K562 (cell line): ENCODE measurements around the gene SGMS1. TPM values are rescaled to one million over a fixed set of nuclear protein-coding genes. Genes with fewer than 3 reads are reported as not detected.

Experiments
- BRF1 ChIP-seq: IDR thresholded peaks from 3 replicates; pipeline ENCODE4 v1.6.1; 2011; ENCODE audit warnings: borderline replicate concordance, mild to moderate bottlenecking; ENCODE audit not compliant: insufficient read length; ENCODE audit errors: extremely low read depth
- CTBP1 ChIP-seq: fragments of 450-650 bp; IDR thresholded peaks from 2 replicates; pipeline ENCODE4 v1.6.1; 2016; ENCODE audit warnings: borderline replicate concordance
- ELF1 ChIP-seq: fragments of 200-800 bp; sonication (Bioruptor generic); IDR thresholded peaks from 2 replicates; pipeline ENCODE4 v1.6.1; 2016; ENCODE audit warnings: missing genetic modification characterization, missing compliant biosample characterization
- GABPA ChIP-seq: fragments of 200-800 bp; sonication (Bioruptor generic); conservative IDR thresholded peaks from 2 replicates; pipeline ENCODE4 v1.6.1; 2016; ENCODE audit warnings: low read depth, missing genetic modification characterization, missing compliant biosample characterization
- MTA3 ChIP-seq: fragments of 450-650 bp; formaldehyde crosslinking; IDR thresholded peaks from 2 replicates; pipeline ENCODE4 v1.6.1; 2017; ENCODE audit warnings: mild to moderate bottlenecking, borderline replicate concordance
- RFX7 ChIP-seq: fragments of 250-450 bp; sonication (Bioruptor Pico); IDR thresholded peaks from 2 replicates; pipeline ENCODE4 v1.5.1; 2021; ENCODE audit warnings: mild to moderate bottlenecking
- TCF3 ChIP-seq: sonication (generic); formaldehyde crosslinking; IDR thresholded peaks from 2 replicates; pipeline ENCODE4 v1.4.0; 2020; ENCODE audit warnings: mild to moderate bottlenecking, missing genetic modification reagents
- TEAD4 ChIP-seq, 2 experiments: sonication (generic) in 1 of 2; formaldehyde crosslinking in 1 of 2; IDR thresholded peaks; 2 replicates each; pipeline versions ENCODE4 v1.6.1 to v1.8.0; 2012 to 2022; ENCODE audit warnings: borderline replicate concordance in 1 of 2, inconsistent platforms in 1 of 2, low read length in 1 of 2, mild to moderate bottlenecking in 1 of 2, missing genetic modification reagents in 1 of 2
- polyA plus RNA-seq, 8 experiments: library from polyadenylated mRNA; depleted of rRNA in 4 of 8; stranded (reverse) in 5 of 8; unstranded in 3 of 8; fragments of >200 nt; fragmentation: Nextera tagmentation in 2 of 8; fragmentation: Illumina TruSeq in 1 of 8; extraction: Ambion mirVana in 2 of 8; extraction: Trizol in 1 of 8; gene quantifications; 2 replicates each; pipeline versions ENCODE4 v1.2.1 to v1.2.3, GENCODE V29; 2011 to 2014; ENCODE audit warnings: inconsistent platforms in 1 of 8, missing spikeins in 1 of 8
- total RNA-seq, 7 experiments: library from RNA; depleted of rRNA in 6 of 7; stranded (reverse); fragments of >200 nt in 6 of 7; fragmentation: Illumina TruSeq in 2 of 7; extraction: Trizol in 2 of 7; gene quantifications; 2 replicates each; pipeline versions ENCODE4 v1.2.1 to v1.2.3, GENCODE V29; 2011 to 2021; ENCODE audit warnings: low replicate concordance in 1 of 7
- TF ChIP-seq, protein P1 (sequence below), 2 experiments: IDR thresholded peaks in 1 of 2; conservative IDR thresholded peaks in 1 of 2; 2 replicates each; pipeline ENCODE4 v1.6.1; 2016; ENCODE audit warnings: low read depth in 2 of 2, mild to moderate bottlenecking in 1 of 2, missing compliant biosample characterization in 1 of 2, missing genetic modification characterization in 1 of 2, moderate library complexity in 1 of 2
- TF ChIP-seq, protein P2 (sequence below): fragments of 150-350 bp; conservative IDR thresholded peaks from 2 replicates; pipeline ENCODE4 v1.6.1; 2014; ENCODE audit warnings: low read length
- TF ChIP-seq, protein P3 (sequence below): sonication (generic); formaldehyde crosslinking; IDR thresholded peaks from 2 replicates; pipeline ENCODE4 v1.8.1; 2022; ENCODE audit warnings: missing genetic modification reagents
- TF ChIP-seq, protein P4 (sequence below): fragments of 450-650 bp; IDR thresholded peaks from 2 replicates; pipeline ENCODE4 v1.6.1; 2016
- TF ChIP-seq, protein P5 (sequence below): IDR thresholded peaks from 2 replicates; pipeline ENCODE4 v1.6.1; 2012; ENCODE audit warnings: low read depth, low read length, improper control_type of control experiment, borderline replicate concordance

Gene SGMS1
- total and polyA plus RNA-seq, 9 of the 15 experiments (the other 6 are each of a cell fraction or from before 2014, with no cell fraction given): 22.6 to 232 (median 82.2) TPM

DNA sequence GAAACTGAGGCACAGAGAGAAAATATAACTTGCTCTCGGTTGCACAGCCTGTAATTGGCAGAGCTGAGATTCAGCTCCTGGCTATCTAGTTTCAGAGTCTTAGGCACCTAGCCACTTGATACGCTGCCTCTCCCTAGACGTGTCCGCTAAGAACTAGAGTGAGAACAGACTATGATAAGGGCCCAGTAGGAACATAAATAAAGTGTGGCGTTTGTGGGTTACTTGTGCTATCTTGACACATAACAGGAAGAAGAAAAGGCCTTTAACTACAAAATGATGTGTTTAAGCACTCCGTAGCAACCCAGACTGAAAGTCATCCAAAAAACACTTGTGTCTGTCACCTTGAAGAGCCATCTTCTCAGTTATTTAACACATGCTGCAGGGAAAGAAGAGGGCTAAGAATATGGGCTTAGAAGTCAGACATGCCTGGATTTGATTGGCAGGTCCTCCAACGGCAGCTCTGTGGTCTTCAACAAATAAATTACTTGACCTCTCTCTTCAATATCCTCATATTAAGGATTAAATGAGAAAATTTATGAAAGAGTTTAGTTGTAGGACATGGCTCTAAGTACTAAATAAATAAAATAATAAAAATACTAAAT, 96.2 kb downstream of the SGMS1 start (continued):
- TF ChIP-seq, protein P1, sequence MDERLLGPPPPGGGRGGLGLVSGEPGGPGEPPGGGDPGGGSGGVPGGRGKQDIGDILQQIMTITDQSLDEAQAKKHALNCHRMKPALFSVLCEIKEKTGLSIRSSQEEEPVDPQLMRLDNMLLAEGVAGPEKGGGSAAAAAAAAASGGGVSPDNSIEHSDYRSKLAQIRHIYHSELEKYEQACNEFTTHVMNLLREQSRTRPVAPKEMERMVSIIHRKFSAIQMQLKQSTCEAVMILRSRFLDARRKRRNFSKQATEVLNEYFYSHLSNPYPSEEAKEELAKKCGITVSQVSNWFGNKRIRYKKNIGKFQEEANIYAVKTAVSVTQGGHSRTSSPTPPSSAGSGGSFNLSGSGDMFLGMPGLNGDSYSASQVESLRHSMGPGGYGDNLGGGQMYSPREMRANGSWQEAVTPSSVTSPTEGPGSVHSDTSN (CRISPR knock-in tag; IDR thresholded peaks at IDR 0.05; ENCODE audit: low read depth): no peak
- TF ChIP-seq, protein P1 (tag; conservative IDR thresholded peaks at IDR 0.05; ENCODE audit: low read depth): peak; percentile 89
- peak; percentile 37 for TF ChIP-seq ELF1
- TF ChIP-seq, protein P2, sequence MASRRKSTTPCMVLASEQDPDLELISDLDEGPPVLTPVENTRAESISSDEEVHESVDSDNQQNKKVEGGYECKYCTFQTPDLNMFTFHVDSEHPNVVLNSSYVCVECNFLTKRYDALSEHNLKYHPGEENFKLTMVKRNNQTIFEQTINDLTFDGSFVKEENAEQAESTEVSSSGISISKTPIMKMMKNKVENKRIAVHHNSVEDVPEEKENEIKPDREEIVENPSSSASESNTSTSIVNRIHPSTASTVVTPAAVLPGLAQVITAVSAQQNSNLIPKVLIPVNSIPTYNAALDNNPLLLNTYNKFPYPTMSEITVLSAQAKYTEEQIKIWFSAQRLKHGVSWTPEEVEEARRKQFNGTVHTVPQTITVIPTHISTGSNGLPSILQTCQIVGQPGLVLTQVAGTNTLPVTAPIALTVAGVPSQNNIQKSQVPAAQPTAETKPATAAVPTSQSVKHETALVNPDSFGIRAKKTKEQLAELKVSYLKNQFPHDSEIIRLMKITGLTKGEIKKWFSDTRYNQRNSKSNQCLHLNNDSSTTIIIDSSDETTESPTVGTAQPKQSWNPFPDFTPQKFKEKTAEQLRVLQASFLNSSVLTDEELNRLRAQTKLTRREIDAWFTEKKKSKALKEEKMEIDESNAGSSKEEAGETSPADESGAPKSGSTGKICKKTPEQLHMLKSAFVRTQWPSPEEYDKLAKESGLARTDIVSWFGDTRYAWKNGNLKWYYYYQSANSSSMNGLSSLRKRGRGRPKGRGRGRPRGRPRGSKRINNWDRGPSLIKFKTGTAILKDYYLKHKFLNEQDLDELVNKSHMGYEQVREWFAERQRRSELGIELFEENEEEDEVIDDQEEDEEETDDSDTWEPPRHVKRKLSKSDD: no peak
- TF ChIP-seq RFX7 (CRISPR knock-in tag): no peak
- 0 out of 2 replicates have a peak, but pooled peaks have one; percentile 33 for TF ChIP-seq MTA3
- 0 out of 2 replicates have a peak, but pooled peaks have one; percentile 34 for TF ChIP-seq GABPA (tag)
- TF ChIP-seq CTBP1: peak; percentile 57; the same call in 1 of the 2 replicates
- TF ChIP-seq BRF1: no peak
- TF ChIP-seq TCF3: peak; percentile 55
- TF ChIP-seq, protein P3, sequence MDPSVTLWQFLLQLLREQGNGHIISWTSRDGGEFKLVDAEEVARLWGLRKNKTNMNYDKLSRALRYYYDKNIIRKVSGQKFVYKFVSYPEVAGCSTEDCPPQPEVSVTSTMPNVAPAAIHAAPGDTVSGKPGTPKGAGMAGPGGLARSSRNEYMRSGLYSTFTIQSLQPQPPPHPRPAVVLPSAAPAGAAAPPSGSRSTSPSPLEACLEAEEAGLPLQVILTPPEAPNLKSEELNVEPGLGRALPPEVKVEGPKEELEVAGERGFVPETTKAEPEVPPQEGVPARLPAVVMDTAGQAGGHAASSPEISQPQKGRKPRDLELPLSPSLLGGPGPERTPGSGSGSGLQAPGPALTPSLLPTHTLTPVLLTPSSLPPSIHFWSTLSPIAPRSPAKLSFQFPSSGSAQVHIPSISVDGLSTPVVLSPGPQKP (CRISPR knock-in tag): no peak
- peak; percentile 46; the same call in 1 of the 2 replicates for TF ChIP-seq TEAD4 (IDR thresholded peaks at IDR 0.05; ENCODE audit: low read length)
- TF ChIP-seq TEAD4 (CRISPR knock-in tag; IDR thresholded peaks at IDR 0.05; ENCODE audit: borderline replicate concordance): no peak
- TF ChIP-seq, protein P4, sequence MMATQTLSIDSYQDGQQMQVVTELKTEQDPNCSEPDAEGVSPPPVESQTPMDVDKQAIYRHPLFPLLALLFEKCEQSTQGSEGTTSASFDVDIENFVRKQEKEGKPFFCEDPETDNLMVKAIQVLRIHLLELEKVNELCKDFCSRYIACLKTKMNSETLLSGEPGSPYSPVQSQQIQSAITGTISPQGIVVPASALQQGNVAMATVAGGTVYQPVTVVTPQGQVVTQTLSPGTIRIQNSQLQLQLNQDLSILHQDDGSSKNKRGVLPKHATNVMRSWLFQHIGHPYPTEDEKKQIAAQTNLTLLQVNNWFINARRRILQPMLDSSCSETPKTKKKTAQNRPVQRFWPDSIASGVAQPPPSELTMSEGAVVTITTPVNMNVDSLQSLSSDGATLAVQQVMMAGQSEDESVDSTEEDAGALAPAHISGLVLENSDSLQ: peak; percentile 93
- TF ChIP-seq, protein P5, sequence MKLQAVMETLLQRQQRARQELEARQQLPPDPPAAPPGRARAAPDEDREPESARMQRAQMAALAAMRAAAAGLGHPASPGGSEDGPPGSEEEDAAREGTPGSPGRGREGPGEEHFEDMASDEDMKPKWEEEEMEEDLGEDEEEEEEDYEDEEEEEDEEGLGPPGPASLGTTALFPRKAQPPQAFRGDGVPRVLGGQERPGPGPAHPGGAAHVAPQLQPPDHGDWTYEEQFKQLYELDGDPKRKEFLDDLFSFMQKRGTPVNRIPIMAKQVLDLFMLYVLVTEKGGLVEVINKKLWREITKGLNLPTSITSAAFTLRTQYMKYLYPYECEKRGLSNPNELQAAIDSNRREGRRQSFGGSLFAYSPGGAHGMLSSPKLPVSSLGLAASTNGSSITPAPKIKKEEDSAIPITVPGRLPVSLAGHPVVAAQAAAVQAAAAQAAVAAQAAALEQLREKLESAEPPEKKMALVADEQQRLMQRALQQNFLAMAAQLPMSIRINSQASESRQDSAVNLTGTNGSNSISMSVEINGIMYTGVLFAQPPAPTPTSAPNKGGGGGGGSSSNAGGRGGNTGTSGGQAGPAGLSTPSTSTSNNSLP: peak; percentile 20; the same call in 1 of the 2 replicates
